Measurements from ENCODE around the gene ICE1. TPM values are rescaled to one million over a fixed set of nuclear protein-coding genes. Genes with fewer than 3 reads are reported as not detected.
"Not testable (repeated sequence)": the region's sequence is repeated elsewhere in the genome, so short reads cannot be mapped to it uniquely, and the experiment has no call there.

Gene ICE1
- total RNA-seq, 1 experiment from 2014 or later = 48.9 TPM

DNA sequence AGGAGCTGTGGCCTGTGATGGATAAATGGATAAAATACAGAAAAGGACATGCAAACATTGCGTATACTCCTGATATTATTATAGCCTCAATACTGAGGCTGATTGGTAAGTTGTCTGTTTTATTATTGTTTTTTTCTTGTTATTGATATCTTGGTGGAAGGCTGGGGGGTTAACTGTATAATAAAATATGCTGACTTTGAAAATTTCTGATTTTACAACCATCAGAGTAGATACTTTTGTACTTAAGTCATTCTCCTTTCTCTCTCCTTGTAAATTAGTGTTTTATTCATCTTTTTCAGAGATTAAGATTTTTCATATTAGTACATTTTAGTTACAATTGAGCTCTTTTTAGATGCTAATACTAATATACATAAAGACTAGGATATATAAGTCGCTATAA lies 53.5 kb downstream of the ICE1 start (continued):
- TF ChIP-seq, protein P1, sequence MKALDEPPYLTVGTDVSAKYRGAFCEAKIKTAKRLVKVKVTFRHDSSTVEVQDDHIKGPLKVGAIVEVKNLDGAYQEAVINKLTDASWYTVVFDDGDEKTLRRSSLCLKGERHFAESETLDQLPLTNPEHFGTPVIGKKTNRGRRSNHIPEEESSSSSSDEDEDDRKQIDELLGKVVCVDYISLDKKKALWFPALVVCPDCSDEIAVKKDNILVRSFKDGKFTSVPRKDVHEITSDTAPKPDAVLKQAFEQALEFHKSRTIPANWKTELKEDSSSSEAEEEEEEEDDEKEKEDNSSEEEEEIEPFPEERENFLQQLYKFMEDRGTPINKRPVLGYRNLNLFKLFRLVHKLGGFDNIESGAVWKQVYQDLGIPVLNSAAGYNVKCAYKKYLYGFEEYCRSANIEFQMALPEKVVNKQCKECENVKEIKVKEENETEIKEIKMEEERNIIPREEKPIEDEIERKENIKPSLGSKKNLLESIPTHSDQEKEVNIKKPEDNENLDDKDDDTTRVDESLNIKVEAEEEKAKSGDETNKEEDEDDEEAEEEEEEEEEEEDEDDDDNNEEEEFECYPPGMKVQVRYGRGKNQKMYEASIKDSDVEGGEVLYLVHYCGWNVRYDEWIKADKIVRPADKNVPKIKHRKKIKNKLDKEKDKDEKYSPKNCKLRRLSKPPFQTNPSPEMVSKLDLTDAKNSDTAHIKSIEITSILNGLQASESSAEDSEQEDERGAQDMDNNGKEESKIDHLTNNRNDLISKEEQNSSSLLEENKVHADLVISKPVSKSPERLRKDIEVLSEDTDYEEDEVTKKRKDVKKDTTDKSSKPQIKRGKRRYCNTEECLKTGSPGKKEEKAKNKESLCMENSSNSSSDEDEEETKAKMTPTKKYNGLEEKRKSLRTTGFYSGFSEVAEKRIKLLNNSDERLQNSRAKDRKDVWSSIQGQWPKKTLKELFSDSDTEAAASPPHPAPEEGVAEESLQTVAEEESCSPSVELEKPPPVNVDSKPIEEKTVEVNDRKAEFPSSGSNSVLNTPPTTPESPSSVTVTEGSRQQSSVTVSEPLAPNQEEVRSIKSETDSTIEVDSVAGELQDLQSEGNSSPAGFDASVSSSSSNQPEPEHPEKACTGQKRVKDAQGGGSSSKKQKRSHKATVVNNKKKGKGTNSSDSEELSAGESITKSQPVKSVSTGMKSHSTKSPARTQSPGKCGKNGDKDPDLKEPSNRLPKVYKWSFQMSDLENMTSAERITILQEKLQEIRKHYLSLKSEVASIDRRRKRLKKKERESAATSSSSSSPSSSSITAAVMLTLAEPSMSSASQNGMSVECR (CRISPR knock-in tag; IDR thresholded peaks at IDR 0.05; ENCODE audit: borderline replicate concordance) = no peak
- TF ChIP-seq ZNF317 (CRISPR knock-in tag; IDR thresholded peaks at IDR 0.05; ENCODE audit: borderline replicate concordance, low read depth) = no peak
- TF ChIP-seq, protein P2, sequence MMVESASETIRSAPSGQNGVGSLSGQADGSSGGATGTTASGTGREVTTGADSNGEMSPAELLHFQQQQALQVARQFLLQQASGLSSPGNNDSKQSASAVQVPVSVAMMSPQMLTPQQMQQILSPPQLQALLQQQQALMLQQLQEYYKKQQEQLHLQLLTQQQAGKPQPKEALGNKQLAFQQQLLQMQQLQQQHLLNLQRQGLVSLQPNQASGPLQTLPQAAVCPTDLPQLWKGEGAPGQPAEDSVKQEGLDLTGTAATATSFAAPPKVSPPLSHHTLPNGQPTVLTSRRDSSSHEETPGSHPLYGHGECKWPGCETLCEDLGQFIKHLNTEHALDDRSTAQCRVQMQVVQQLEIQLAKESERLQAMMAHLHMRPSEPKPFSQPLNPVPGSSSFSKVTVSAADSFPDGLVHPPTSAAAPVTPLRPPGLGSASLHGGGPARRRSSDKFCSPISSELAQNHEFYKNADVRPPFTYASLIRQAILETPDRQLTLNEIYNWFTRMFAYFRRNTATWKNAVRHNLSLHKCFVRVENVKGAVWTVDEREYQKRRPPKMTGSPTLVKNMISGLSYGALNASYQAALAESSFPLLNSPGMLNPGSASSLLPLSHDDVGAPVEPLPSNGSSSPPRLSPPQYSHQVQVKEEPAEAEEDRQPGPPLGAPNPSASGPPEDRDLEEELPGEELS (CRISPR knock-in tag; IDR thresholded peaks at IDR 0.05) = no peak
- TF ChIP-seq EMX1 (CRISPR knock-in tag; IDR thresholded peaks at IDR 0.05) = no peak
- TF ChIP-seq FOXP1 (CRISPR knock-in tag; IDR thresholded peaks at IDR 0.05; ENCODE audit: borderline replicate concordance) = no peak
- TF ChIP-seq, protein P3, sequence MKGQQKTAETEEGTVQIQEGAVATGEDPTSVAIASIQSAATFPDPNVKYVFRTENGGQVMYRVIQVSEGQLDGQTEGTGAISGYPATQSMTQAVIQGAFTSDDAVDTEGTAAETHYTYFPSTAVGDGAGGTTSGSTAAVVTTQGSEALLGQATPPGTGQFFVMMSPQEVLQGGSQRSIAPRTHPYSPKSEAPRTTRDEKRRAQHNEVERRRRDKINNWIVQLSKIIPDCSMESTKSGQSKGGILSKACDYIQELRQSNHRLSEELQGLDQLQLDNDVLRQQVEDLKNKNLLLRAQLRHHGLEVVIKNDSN (CRISPR knock-in tag; IDR thresholded peaks at IDR 0.05) = no peak
- TF ChIP-seq, protein P4, sequence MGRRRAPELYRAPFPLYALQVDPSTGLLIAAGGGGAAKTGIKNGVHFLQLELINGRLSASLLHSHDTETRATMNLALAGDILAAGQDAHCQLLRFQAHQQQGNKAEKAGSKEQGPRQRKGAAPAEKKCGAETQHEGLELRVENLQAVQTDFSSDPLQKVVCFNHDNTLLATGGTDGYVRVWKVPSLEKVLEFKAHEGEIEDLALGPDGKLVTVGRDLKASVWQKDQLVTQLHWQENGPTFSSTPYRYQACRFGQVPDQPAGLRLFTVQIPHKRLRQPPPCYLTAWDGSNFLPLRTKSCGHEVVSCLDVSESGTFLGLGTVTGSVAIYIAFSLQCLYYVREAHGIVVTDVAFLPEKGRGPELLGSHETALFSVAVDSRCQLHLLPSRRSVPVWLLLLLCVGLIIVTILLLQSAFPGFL (CRISPR knock-in tag; IDR thresholded peaks at IDR 0.05; ENCODE audit: borderline replicate concordance) = no peak
- TF ChIP-seq OVOL2 (CRISPR knock-in tag; IDR thresholded peaks at IDR 0.05; ENCODE audit: borderline replicate concordance) = no peak
- no peak for TF ChIP-seq ZNF423 (CRISPR knock-in tag; IDR thresholded peaks at IDR 0.05)
- TF ChIP-seq, protein P5, sequence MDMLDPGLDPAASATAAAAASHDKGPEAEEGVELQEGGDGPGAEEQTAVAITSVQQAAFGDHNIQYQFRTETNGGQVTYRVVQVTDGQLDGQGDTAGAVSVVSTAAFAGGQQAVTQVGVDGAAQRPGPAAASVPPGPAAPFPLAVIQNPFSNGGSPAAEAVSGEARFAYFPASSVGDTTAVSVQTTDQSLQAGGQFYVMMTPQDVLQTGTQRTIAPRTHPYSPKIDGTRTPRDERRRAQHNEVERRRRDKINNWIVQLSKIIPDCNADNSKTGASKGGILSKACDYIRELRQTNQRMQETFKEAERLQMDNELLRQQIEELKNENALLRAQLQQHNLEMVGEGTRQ (CRISPR knock-in tag; IDR thresholded peaks at IDR 0.05) = no peak
- no peak for TF ChIP-seq TEAD1 (CRISPR knock-in tag; IDR thresholded peaks at IDR 0.05)
- no peak for TF ChIP-seq GTF2I (CRISPR knock-in tag; conservative IDR thresholded peaks at IDR 0.05)
- TF ChIP-seq, protein P6, sequence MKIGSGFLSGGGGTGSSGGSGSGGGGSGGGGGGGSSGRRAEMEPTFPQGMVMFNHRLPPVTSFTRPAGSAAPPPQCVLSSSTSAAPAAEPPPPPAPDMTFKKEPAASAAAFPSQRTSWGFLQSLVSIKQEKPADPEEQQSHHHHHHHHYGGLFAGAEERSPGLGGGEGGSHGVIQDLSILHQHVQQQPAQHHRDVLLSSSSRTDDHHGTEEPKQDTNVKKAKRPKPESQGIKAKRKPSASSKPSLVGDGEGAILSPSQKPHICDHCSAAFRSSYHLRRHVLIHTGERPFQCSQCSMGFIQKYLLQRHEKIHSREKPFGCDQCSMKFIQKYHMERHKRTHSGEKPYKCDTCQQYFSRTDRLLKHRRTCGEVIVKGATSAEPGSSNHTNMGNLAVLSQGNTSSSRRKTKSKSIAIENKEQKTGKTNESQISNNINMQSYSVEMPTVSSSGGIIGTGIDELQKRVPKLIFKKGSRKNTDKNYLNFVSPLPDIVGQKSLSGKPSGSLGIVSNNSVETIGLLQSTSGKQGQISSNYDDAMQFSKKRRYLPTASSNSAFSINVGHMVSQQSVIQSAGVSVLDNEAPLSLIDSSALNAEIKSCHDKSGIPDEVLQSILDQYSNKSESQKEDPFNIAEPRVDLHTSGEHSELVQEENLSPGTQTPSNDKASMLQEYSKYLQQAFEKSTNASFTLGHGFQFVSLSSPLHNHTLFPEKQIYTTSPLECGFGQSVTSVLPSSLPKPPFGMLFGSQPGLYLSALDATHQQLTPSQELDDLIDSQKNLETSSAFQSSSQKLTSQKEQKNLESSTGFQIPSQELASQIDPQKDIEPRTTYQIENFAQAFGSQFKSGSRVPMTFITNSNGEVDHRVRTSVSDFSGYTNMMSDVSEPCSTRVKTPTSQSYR (CRISPR knock-in tag; IDR thresholded peaks at IDR 0.05) = no peak
- no peak for TF ChIP-seq ZBTB21 (CRISPR knock-in tag; IDR thresholded peaks at IDR 0.05; ENCODE audit: borderline replicate concordance)

DNA sequence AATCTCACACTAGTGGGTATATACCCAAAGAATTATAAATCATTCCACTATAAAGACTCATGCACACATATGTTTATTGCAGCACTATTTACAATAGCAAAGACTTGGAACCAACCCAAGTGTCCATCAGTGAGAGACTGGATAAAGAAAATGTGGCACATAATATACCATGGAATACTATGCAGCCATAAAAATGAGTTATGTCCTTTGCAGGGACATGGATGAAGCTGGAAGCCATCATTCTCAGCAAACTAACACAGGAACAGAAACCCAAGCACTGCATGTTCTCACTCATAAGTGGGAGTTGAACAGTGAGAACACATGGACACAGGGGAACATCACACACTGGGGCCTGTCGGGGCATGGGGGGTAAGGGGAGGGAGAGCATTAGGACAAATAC lies 57.1 kb downstream of the ICE1 start:
- H3K27ac Mint-ChIP-seq; CTCF ChIA-PET; H3K27me3 Mint-ChIP-seq (ENCODE audit: low read depth); DNase-seq (ENCODE audit: low spot score); H3K4me3 Mint-ChIP-seq; ATAC-seq; POLR2A ChIA-PET: not testable (repeated sequence)
- peaks cover 12% of the 10 kb centered on the region for H3K4me1 Mint-ChIP-seq
- peaks cover 17% of the 10 kb centered on the region for H3K9me3 Mint-ChIP-seq
- H3K36me3 Mint-ChIP-seq = peaks cover 60% of the 10 kb centered on the region

Measured in WTC11 (cell line).